Liver (tissue), 3 donors: ENCODE data around the gene TCAIM.

ENCODE experiments used
- RXRA ChIP-seq, 2 donors: IDR thresholded peaks; 2 replicates each; pipeline ENCODE4 v1.6.1; 2017 to 2018; ENCODE audit warnings: antibody characterized with exemption in 2 of 2, mild to moderate bottlenecking in 1 of 2
- YY1 ChIP-seq: IDR thresholded peaks from 2 replicates; pipeline ENCODE4 v1.6.1; 2016; ENCODE audit warnings: antibody characterized with exemption, mild to moderate bottlenecking
- TF ChIP-seq, protein P1 (sequence below): fragments of 150-350 bp; IDR thresholded peaks from 2 replicates; pipeline ENCODE4 v1.5.1; 2017; ENCODE audit warnings: improper control_type of control experiment, low read depth, low read length; ENCODE audit not compliant: missing input control
- TF ChIP-seq, protein P2 (sequence below): IDR thresholded peaks from 2 replicates; pipeline ENCODE4 v1.6.1; 2016; ENCODE audit warnings: antibody characterized with exemption
- donor health status: healthy.
- donor health status: healthy.

DNA sequence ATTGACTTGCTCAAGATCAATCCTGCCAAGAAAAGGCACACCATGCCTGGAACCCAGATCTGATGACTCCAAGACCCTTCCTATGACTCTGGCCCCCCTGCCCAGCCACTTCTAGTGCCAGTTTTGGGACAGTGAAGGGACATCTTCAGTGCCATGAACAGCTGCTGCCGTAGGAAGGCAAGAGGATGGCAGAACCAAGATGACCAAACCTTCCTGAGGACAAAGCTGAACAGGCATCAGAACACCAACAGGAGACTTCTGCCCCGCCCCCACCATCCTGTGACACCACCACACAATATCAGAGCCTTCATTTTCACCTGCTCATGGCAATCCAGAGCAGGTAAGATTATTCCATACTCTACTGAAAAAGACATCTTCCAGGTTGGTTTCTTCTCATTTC is 105.9 kb downstream of the TCAIM start:
- TF ChIP-seq, protein P1, sequence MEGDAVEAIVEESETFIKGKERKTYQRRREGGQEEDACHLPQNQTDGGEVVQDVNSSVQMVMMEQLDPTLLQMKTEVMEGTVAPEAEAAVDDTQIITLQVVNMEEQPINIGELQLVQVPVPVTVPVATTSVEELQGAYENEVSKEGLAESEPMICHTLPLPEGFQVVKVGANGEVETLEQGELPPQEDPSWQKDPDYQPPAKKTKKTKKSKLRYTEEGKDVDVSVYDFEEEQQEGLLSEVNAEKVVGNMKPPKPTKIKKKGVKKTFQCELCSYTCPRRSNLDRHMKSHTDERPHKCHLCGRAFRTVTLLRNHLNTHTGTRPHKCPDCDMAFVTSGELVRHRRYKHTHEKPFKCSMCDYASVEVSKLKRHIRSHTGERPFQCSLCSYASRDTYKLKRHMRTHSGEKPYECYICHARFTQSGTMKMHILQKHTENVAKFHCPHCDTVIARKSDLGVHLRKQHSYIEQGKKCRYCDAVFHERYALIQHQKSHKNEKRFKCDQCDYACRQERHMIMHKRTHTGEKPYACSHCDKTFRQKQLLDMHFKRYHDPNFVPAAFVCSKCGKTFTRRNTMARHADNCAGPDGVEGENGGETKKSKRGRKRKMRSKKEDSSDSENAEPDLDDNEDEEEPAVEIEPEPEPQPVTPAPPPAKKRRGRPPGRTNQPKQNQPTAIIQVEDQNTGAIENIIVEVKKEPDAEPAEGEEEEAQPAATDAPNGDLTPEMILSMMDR: no peak
- TF ChIP-seq, protein P2, sequence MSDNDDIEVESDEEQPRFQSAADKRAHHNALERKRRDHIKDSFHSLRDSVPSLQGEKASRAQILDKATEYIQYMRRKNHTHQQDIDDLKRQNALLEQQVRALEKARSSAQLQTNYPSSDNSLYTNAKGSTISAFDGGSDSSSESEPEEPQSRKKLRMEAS: no peak
- no peak for TF ChIP-seq RXRA (IDR thresholded peaks at IDR 0.05)
- TF ChIP-seq YY1: no peak
